PC-3 (cell line): ENCODE results near the gene SERTAD1.

Source experiments
- EZH2 ChIP-seq: fragments of 300-600 bp; sonication (generic); IDR thresholded peaks from one replicate; pipeline ENCODE4 v1.6.1; 2017; ENCODE audit warnings: antibody characterized with exemption, mild to moderate bottlenecking, low read length; ENCODE audit not compliant: unreplicated experiment
- EZH2phosphoT487 ChIP-seq: fragments of 300-600 bp; sonication (generic); IDR thresholded peaks from 2 replicates; pipeline ENCODE4 v1.6.1; 2018; ENCODE audit warnings: mild to moderate bottlenecking, antibody characterized with exemption, low read length, borderline replicate concordance
- TF ChIP-seq, protein P1 (sequence below): fragments of 300-600 bp; sonication (generic); conservative IDR thresholded peaks from 2 replicates; pipeline ENCODE4 v1.5.1; 2017; ENCODE audit warnings: antibody characterized with exemption, low read depth, mild to moderate bottlenecking, low read length

DNA sequence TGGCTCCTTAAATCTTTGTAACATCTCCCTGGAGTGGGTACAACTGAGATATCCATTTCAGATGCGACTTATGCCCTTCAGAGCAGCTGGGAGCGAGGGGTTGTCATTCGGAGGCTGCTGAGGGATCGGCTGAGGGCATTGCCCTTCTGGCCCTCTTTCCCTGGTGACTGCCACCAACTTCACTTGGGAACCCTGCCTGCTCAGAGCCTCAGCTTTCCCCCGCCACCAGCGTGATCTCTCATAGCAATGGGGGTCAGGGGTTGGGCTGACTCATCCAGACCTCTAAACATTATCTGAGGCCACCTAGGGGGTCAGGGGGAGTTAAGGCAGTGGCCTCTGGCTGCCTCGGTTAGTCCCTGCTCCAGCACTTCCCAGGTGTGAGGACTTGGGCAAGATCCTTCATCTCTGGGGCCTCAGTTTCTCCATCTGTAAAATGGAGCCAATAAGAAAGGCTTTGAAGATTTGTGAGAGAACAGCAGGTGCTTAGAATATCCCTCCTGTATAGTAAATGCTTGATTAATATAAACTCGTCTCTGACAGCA is 13.8 kb downstream of the SERTAD1 start:
- TF ChIP-seq EZH2 (no peak), EZH2phosphoT487 (no peak)
- TF ChIP-seq, protein P1, sequence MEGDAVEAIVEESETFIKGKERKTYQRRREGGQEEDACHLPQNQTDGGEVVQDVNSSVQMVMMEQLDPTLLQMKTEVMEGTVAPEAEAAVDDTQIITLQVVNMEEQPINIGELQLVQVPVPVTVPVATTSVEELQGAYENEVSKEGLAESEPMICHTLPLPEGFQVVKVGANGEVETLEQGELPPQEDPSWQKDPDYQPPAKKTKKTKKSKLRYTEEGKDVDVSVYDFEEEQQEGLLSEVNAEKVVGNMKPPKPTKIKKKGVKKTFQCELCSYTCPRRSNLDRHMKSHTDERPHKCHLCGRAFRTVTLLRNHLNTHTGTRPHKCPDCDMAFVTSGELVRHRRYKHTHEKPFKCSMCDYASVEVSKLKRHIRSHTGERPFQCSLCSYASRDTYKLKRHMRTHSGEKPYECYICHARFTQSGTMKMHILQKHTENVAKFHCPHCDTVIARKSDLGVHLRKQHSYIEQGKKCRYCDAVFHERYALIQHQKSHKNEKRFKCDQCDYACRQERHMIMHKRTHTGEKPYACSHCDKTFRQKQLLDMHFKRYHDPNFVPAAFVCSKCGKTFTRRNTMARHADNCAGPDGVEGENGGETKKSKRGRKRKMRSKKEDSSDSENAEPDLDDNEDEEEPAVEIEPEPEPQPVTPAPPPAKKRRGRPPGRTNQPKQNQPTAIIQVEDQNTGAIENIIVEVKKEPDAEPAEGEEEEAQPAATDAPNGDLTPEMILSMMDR = no peak
